ENCODE measurements around the gene FAIM2.

DNA sequence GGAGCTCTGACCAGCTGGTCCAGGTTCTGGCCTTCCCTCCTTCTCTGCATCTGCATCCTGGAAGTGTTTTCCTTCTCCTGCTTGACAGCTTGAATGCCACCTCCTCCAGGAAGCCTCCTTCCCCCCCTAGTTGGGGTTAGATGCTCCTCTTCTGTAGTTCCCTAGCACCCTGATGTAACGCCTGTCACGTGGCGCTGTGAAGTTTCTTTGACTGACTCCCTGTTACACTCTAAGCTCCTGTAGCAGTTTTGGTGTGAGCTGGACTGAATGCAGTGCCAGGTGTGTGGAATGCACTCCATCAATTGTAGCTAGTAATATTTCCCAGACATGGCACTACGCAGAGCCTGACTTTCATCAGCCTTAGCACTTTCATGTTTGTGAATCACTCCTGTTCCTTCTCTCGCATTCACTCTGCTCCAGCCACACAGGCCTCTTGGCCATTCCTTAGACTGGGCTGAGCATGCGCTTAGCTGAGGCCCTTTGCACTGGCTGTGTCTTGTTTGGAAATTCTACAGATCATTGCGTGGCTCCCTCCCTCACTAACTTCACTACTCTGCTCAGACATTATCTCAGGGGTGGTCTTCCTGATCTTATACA, 2.1 kb upstream of the FAIM2 start:
- TF ChIP-seq, protein P1, sequence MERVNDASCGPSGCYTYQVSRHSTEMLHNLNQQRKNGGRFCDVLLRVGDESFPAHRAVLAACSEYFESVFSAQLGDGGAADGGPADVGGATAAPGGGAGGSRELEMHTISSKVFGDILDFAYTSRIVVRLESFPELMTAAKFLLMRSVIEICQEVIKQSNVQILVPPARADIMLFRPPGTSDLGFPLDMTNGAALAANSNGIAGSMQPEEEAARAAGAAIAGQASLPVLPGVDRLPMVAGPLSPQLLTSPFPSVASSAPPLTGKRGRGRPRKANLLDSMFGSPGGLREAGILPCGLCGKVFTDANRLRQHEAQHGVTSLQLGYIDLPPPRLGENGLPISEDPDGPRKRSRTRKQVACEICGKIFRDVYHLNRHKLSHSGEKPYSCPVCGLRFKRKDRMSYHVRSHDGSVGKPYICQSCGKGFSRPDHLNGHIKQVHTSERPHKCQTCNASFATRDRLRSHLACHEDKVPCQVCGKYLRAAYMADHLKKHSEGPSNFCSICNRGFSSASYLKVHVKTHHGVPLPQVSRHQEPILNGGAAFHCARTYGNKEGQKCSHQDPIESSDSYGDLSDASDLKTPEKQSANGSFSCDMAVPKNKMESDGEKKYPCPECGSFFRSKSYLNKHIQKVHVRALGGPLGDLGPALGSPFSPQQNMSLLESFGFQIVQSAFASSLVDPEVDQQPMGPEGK (CRISPR knock-in tag; IDR thresholded peaks at IDR 0.05; ENCODE audit: borderline replicate concordance): no peak
- TF ChIP-seq ARNTL (CRISPR knock-in tag; IDR thresholded peaks at IDR 0.05; ENCODE audit: borderline replicate concordance, low read depth): no peak
- TF ChIP-seq ZFP3 (CRISPR knock-in tag; IDR thresholded peaks at IDR 0.05): no peak
